Measurements from ENCODE around the gene CEBPA.
A peak's percentile ranks its signal among the peaks of the same experiment; 100 is the strongest.
"Not testable (repeated sequence)": the region's sequence is repeated elsewhere in the genome, so short reads cannot be mapped to it uniquely, and the experiment has no call there.

Gene CEBPA

GRCh38 chr19:33324628-33325027 lies 22.3 kb upstream of the CEBPA start:
- no peak for DNase-seq

GRCh38 chr19:33323093-33323820 lies 20.9 kb upstream of the CEBPA start:
- no peak for DNase-seq

GRCh38 chr19:33320636-33321035 lies 18.3 kb upstream of the CEBPA start:
- DNase-seq, result no peak

GRCh38 chr19:33317991-33318390 lies 15.7 kb upstream of the CEBPA start:
- not testable (repeated sequence) for DNase-seq

GRCh38 chr19:33317517-33317916 lies 15.2 kb upstream of the CEBPA start:
- DNase-seq, result no peak

- no peak for DNase-seq
Measured at GRCh38 chr19:33316541-33317264, 14.4 kb upstream of the CEBPA start.

GRCh38 chr19:33312808-33313207 lies 10.5 kb upstream of the CEBPA start:
- DNase-seq, result not testable (repeated sequence)

GRCh38 chr19:33312065-33312464 lies 9.7 kb upstream of the CEBPA start:
- no peak for DNase-seq

- DNase-seq, result no peak
Measured at GRCh38 chr19:33311326-33311682, 9.0 kb upstream of the CEBPA start.

GRCh38 chr19:33310606-33311325 lies 8.4 kb upstream of the CEBPA start:
- no peak for DNase-seq

GRCh38 chr19:33309826-33310225 lies 7.5 kb upstream of the CEBPA start:
- DNase-seq, result no peak

- DNase-seq, result no peak
Measured at GRCh38 chr19:33306853-33307792, 4.8 kb upstream of the CEBPA start.

- no peak for DNase-seq
Measured at GRCh38 chr19:33306191-33306590, 3.9 kb upstream of the CEBPA start.

- no peak for DNase-seq
Measured at GRCh38 chr19:33304760-33305647, 2.7 kb upstream of the CEBPA start.

- DNase-seq, result no peak
Measured at GRCh38 chr19:33304371-33304759, 2.0 kb upstream of the CEBPA start.

- no peak for DNase-seq
Measured at GRCh38 chr19:33303791-33304345, 1.5 kb upstream of the CEBPA start.

- DNase-seq, result peak; percentile 77
Measured at GRCh38 chr19:33302974-33303790, 848 bp upstream of the CEBPA start.

- no peak for DNase-seq
Measured at GRCh38 chr19:33301900-33302174, 497 bp downstream of the CEBPA start.

- DNase-seq, result no peak
Measured at GRCh38 chr19:33301144-33301899, 1.0 kb downstream of the CEBPA start.

- DNase-seq, result no peak
Measured at GRCh38 chr19:33300894-33301143, 1.5 kb downstream of the CEBPA start.

All from right forelimb (tissue), 1 donor.